Measurements from ENCODE around the gene ARID1A.

GRCh38 chr1:26831059-26831458, 135.2 kb downstream of the ARID1A start:
- no peak for TF ChIP-seq POLR2A (IDR thresholded peaks at IDR 0.05; ENCODE audit: low read length)
- TF ChIP-seq GATA1 (IDR thresholded peaks at IDR 0.05; ENCODE audit: low read depth, low read length), result no peak
